PC-3 (cell line): ENCODE data around the gene VGLL2. TPM values are rescaled to one million over a fixed set of nuclear protein-coding genes. Genes with fewer than 3 reads are reported as not detected.

Experiments
- ATAC-seq: fragments of 200-7000 bp; cut with Tn5 transposase; 2 replicates; pipeline ENCODE4 v1.9.1; 2020; ENCODE audit warnings: mild to moderate bottlenecking, moderate library complexity
- BruUV-seq: library from RNA; stranded (reverse); fragments of 400-500 nt; replicated peaks from 2 replicates; lab custom pipeline; 2021; lab: Mats Ljungman, UMichigan
- CTCF ChIA-PET: fragments of 300-600 bp; sonication (Branson Sonifier 250); formaldehyde crosslinking; loops from one replicate; lab custom pipeline; 2022; ENCODE audit warnings: antibody characterized with exemption; lab: Charles Lee
- POLR2A ChIA-PET: fragments of 300-600 bp; sonication (Branson Sonifier 250); formaldehyde crosslinking; loops from one replicate; lab custom pipeline; 2022; ENCODE audit warnings: antibody characterized with exemption; ENCODE audit not compliant: unreplicated experiment; lab: Charles Lee
- DNase-seq: peaks from one replicate; pipeline ENCODE4 v3.0.0-alpha.2; 2015
- H2AFZ ChIP-seq: fragments of 300-600 bp; sonication (generic); 2 replicates; pipeline ENCODE4 v1.6.0; 2016; ENCODE audit warnings: antibody characterized with exemption, low read length
- H3F3A ChIP-seq: fragments of 300-600 bp; sonication (generic); one replicate; pipeline ENCODE4 v1.6.0; 2017; ENCODE audit warnings: antibody characterized with exemption, low read length, control low read depth, mild to moderate bottlenecking; ENCODE audit not compliant: unreplicated experiment
- H3K27ac ChIP-seq: fragments of 300-600 bp; sonication (generic); 2 replicates; pipeline ENCODE4 v1.5.1; 2016; ENCODE audit warnings: mild to moderate bottlenecking, low read length
- H3K27me3 ChIP-seq: fragments of 300-600 bp; sonication (generic); 2 replicates; pipeline ENCODE4 v1.6.1; 2016; ENCODE audit warnings: low read length, mixed read lengths
- H3K36me3 ChIP-seq: fragments of 300-600 bp; sonication (generic); 2 replicates; pipeline ENCODE4 v1.6.1; 2016; ENCODE audit warnings: low read depth, mixed run types, low read length, mixed read lengths
- H3K4me1 ChIP-seq: fragments of 300-600 bp; sonication (generic); 2 replicates; pipeline ENCODE4 v1.5.1; 2016; ENCODE audit warnings: low read length; ENCODE audit not compliant: insufficient read depth
- H3K4me2 ChIP-seq: fragments of 300-600 bp; sonication (generic); 2 replicates; pipeline ENCODE4 v1.6.0; 2016; ENCODE audit warnings: low read length
- H3K4me3 ChIP-seq: fragments of 300-600 bp; sonication (generic); 2 replicates; pipeline ENCODE4 v1.5.1; 2016; ENCODE audit warnings: mild to moderate bottlenecking, low read length, mixed read lengths
- H3K79me2 ChIP-seq: fragments of 300-600 bp; sonication (generic); 2 replicates; pipeline ENCODE4 v1.6.1; 2017; ENCODE audit warnings: low read length, mixed read lengths
- H3K9ac ChIP-seq: fragments of 300-600 bp; sonication (generic); 2 replicates; pipeline ENCODE4 v1.6.0; 2016; ENCODE audit warnings: mild to moderate bottlenecking, low read length
- H3K9me2 ChIP-seq: fragments of 300-600 bp; sonication (generic); replicated peaks from 2 replicates; pipeline ENCODE4 v1.6.1; 2016; ENCODE audit warnings: mixed run types, low read length, mixed read lengths
- H3K9me3 ChIP-seq: fragments of 300-600 bp; sonication (generic); 2 replicates; pipeline ENCODE4 v1.6.1; 2016; ENCODE audit warnings: low read length, mixed read lengths
- H4K20me1 ChIP-seq: fragments of 300-600 bp; sonication (generic); 2 replicates; pipeline ENCODE4 v1.6.1; 2016; ENCODE audit warnings: low read length, mixed read lengths
- EZH2phosphoT487 ChIP-seq: fragments of 300-600 bp; sonication (generic); IDR thresholded peaks from 2 replicates; pipeline ENCODE4 v1.6.1; 2018; ENCODE audit warnings: mild to moderate bottlenecking, antibody characterized with exemption, low read length, borderline replicate concordance
- intact Hi-C: fragments of 100-400 bp; cut with micrococcal nuclease; formaldehyde crosslinking; loops from 2 replicates; pipeline ENCODE4 v1.9.0; 2023
- total RNA-seq: library from RNA; depleted of rRNA; stranded (reverse); fragments of >200 nt; gene quantifications from 2 replicates; pipeline ENCODE4 v1.2.3, GENCODE V29; 2014
- TF ChIP-seq, protein P1 (sequence below): fragments of 300-600 bp; sonication (generic); conservative IDR thresholded peaks from 2 replicates; pipeline ENCODE4 v1.5.1; 2017; ENCODE audit warnings: antibody characterized with exemption, low read depth, mild to moderate bottlenecking, low read length

The VGLL2 gene
- total RNA-seq, 1 experiment from 2014 or later, result not detected

DNA sequence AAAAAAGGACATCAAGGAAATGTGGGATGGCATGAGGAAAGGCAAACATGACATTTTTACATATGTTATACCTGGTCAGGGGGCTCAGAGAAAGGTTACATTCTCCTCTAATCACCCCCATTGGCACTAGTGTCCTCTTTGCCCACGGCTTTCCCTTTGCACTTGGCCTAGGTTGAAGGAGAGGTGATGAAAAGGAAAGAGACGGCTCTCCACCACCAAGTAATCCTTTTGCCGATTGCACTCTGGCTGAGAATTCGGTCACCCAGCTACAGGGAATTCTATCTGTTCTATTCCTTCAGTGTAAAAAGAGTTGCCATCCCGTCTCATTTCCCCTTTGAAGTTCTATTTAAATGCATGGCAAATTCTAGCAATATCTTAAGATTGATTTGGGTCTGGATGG, 10.4 kb downstream of the VGLL2 start:
- H3K4me2 ChIP-seq, result no peak overlapping the region
- no peaks in the 10 kb centered on the region for H3F3A ChIP-seq
- no peaks in the 10 kb centered on the region for H3K9me2 ChIP-seq
- no peaks in the 10 kb centered on the region for H3K9me3 ChIP-seq
- H3K4me3 ChIP-seq, result no peak overlapping the region
- no peak overlapping the region for H2AFZ ChIP-seq
- ChIA-PET POLR2A (no interaction called here), CTCF (no interaction called here)
- no peaks in the 10 kb centered on the region for H3K36me3 ChIP-seq
- H3K4me1 ChIP-seq, result no peaks in the 10 kb centered on the region
- H3K27me3 ChIP-seq, result peaks cover 56% of the 10 kb centered on the region
- H3K79me2 ChIP-seq, result no peaks in the 10 kb centered on the region
- no peak for DNase-seq
- ATAC-seq, result no peak
- TF ChIP-seq, protein P1, sequence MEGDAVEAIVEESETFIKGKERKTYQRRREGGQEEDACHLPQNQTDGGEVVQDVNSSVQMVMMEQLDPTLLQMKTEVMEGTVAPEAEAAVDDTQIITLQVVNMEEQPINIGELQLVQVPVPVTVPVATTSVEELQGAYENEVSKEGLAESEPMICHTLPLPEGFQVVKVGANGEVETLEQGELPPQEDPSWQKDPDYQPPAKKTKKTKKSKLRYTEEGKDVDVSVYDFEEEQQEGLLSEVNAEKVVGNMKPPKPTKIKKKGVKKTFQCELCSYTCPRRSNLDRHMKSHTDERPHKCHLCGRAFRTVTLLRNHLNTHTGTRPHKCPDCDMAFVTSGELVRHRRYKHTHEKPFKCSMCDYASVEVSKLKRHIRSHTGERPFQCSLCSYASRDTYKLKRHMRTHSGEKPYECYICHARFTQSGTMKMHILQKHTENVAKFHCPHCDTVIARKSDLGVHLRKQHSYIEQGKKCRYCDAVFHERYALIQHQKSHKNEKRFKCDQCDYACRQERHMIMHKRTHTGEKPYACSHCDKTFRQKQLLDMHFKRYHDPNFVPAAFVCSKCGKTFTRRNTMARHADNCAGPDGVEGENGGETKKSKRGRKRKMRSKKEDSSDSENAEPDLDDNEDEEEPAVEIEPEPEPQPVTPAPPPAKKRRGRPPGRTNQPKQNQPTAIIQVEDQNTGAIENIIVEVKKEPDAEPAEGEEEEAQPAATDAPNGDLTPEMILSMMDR, result no peak
- TF ChIP-seq EZH2phosphoT487, result no peak
- no peaks in the 10 kb centered on the region for H4K20me1 ChIP-seq
- no TSS peak for BruUV-seq
- H3K27ac ChIP-seq, result no peak overlapping the region
- no peak overlapping the region for H3K9ac ChIP-seq
- intact Hi-C loops, result no loop called here

GRCh38 chr6:117276778-117277316, 11.5 kb downstream of the VGLL2 start:
- CTCF ChIA-PET, result no interaction called here
- Histone ChIP-seq H3K9ac (no peak overlapping the region), H3K4me3 (no peak overlapping the region), H3K4me2 (no peak overlapping the region), H3K79me2 (no peaks in the 10 kb centered on the region), H4K20me1 (no peaks in the 10 kb centered on the region), H3K36me3 (no peaks in the 10 kb centered on the region), H3K27me3 (peaks cover 51% of the 10 kb centered on the region), H3K9me3 (no peaks in the 10 kb centered on the region), H3K27ac (no peak overlapping the region), H3F3A (no peaks in the 10 kb centered on the region), H3K9me2 (no peaks in the 10 kb centered on the region), H3K4me1 (no peaks in the 10 kb centered on the region), H2AFZ (no peak overlapping the region)
- DNase-seq (no peak), ATAC-seq (no peak)
- intact Hi-C loops, result no loop called here
- TF ChIP-seq, protein P1, result no peak
- TF ChIP-seq EZH2phosphoT487, result no peak
- POLR2A ChIA-PET, result no interaction called here
- no TSS peak for BruUV-seq

GRCh38 chr6:117280922-117281321, 15.6 kb downstream of the VGLL2 start:
- Histone ChIP-seq H3K27ac (no peak overlapping the region), H3K9me3 (no peaks in the 10 kb centered on the region), H3K79me2 (no peaks in the 10 kb centered on the region), H3K9me2 (no peaks in the 10 kb centered on the region), H3K4me2 (no peak overlapping the region), H3K36me3 (no peaks in the 10 kb centered on the region), H3K27me3 (peaks cover 17% of the 10 kb centered on the region), H3F3A (no peaks in the 10 kb centered on the region), H3K4me3 (no peak overlapping the region), H4K20me1 (no peaks in the 10 kb centered on the region), H3K4me1 (no peaks in the 10 kb centered on the region), H2AFZ (no peak overlapping the region), H3K9ac (no peak overlapping the region)
- ChIA-PET POLR2A (no interaction called here), CTCF (no interaction called here)
- peak; percentile 55 for DNase-seq
- no TSS peak for BruUV-seq
- TF ChIP-seq EZH2phosphoT487, result no peak
- TF ChIP-seq, protein P1, result peak; percentile 62
- peak; percentile 55; the same call in 1 of the 2 replicates for ATAC-seq
- intact Hi-C loops, result loop anchor here (2.0 kb wide), 1 partner anchor 36 kb away; no protein-coding TSS in a partner anchor
